ENCODE data around the gene APOBEC3B.
"Not testable (repeated sequence)": the region's sequence is repeated elsewhere in the genome, so short reads cannot be mapped to it uniquely, and the experiment has no call there.

APOBEC3B gene

GRCh38 chr22:39024519-39025308, 42.6 kb downstream of the APOBEC3B start:
- in situ Hi-C loops (cut with HindIII; ENCODE audit: low sequenced_read_pairs) = no loop called here

GRCh38 chr22:39026509-39027150, 44.5 kb downstream of the APOBEC3B start:
- in situ Hi-C loops (cut with HindIII; ENCODE audit: low sequenced_read_pairs) = no loop called here

GRCh38 chr22:39027717-39028116, 45.6 kb downstream of the APOBEC3B start:
- in situ Hi-C loops (cut with HindIII; ENCODE audit: low sequenced_read_pairs) = no loop called here

- in situ Hi-C loops (cut with HindIII; ENCODE audit: low sequenced_read_pairs) = no loop called here
These were observed 46.1 kb downstream of the APOBEC3B start for GRCh38 chr22:39028281-39028680.

GRCh38 chr22:39029227-39029626, 47.1 kb downstream of the APOBEC3B start:
- in situ Hi-C loops (cut with HindIII; ENCODE audit: low sequenced_read_pairs) = no loop called here

GRCh38 chr22:39030705-39031104, 48.6 kb downstream of the APOBEC3B start:
- in situ Hi-C loops (cut with HindIII; ENCODE audit: low sequenced_read_pairs) = no loop called here

GRCh38 chr22:39031434-39032295, 49.5 kb downstream of the APOBEC3B start:
- in situ Hi-C loops (cut with HindIII; ENCODE audit: low sequenced_read_pairs) = not testable (repeated sequence)

- in situ Hi-C loops (cut with HindIII; ENCODE audit: low sequenced_read_pairs) = not testable (repeated sequence)
These were observed 54.9 kb downstream of the APOBEC3B start for GRCh38 chr22:39037071-39037470.

- in situ Hi-C loops (cut with HindIII; ENCODE audit: low sequenced_read_pairs) = no loop called here
These were observed 57.4 kb downstream of the APOBEC3B start for GRCh38 chr22:39039306-39040126.

GRCh38 chr22:39040155-39040537, 58.0 kb downstream of the APOBEC3B start:
- in situ Hi-C loops (cut with HindIII; ENCODE audit: low sequenced_read_pairs) = not testable (repeated sequence)

- in situ Hi-C loops (cut with HindIII; ENCODE audit: low sequenced_read_pairs) = not testable (repeated sequence)
These were observed 58.6 kb downstream of the APOBEC3B start, which contains the start of gene APOBEC3F for GRCh38 chr22:39040538-39041296. Gene APOBEC3F (plus strand): TSS chr22:39040864. CDS start chr22:39040961, 97 bp downstream.

GRCh38 chr22:39041908-39042307, 59.8 kb downstream of the APOBEC3B start:
- in situ Hi-C loops (cut with HindIII; ENCODE audit: low sequenced_read_pairs) = no loop called here
